DND-41 (cell line): Measurements from ENCODE around the gene FAM151A.

ENCODE experiments used
- EZH2 ChIP-seq: IDR thresholded peaks from 3 replicates; pipeline ENCODE4 v1.6.1; 2012; ENCODE audit warnings: borderline replicate concordance, low read depth, mild to moderate bottlenecking, moderate library complexity, low read length, inconsistent platforms; ENCODE audit not compliant: severe bottlenecking
- TF ChIP-seq, protein P1 (sequence below): IDR thresholded peaks from 2 replicates; pipeline ENCODE4 v1.5.1; 2012; ENCODE audit warnings: borderline replicate concordance, low read length, moderate library complexity, mild to moderate bottlenecking; ENCODE audit not compliant: poor library complexity, severe bottlenecking; ENCODE audit errors: extremely low read depth

DNA sequence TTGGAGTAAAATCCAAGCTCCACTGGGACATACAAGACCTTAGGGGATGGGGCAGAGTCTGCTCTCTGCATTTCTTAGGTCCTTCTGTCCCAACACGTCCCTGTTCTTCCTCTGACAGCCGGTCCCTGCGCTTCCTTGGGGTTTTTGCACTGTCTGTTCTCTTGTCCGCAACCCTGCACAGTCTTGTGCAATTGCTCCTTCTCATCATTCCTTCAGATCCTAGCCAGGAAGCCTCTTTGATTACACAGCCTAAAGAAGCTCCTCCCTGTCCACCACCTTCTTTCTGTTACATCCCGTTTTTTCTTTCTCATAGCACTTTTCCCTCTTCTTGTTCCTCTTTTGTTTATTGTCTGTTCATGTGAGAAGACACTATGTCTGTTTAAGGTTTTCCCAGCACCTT is 55.4 kb downstream of the FAM151A start:
- no peak for TF ChIP-seq EZH2
- TF ChIP-seq, protein P1, sequence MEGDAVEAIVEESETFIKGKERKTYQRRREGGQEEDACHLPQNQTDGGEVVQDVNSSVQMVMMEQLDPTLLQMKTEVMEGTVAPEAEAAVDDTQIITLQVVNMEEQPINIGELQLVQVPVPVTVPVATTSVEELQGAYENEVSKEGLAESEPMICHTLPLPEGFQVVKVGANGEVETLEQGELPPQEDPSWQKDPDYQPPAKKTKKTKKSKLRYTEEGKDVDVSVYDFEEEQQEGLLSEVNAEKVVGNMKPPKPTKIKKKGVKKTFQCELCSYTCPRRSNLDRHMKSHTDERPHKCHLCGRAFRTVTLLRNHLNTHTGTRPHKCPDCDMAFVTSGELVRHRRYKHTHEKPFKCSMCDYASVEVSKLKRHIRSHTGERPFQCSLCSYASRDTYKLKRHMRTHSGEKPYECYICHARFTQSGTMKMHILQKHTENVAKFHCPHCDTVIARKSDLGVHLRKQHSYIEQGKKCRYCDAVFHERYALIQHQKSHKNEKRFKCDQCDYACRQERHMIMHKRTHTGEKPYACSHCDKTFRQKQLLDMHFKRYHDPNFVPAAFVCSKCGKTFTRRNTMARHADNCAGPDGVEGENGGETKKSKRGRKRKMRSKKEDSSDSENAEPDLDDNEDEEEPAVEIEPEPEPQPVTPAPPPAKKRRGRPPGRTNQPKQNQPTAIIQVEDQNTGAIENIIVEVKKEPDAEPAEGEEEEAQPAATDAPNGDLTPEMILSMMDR = no peak
